GM12878 (cell line): ENCODE data around the gene LRP3. TPM values are rescaled to one million over a fixed set of nuclear protein-coding genes. Genes with fewer than 3 reads are reported as not detected.
A peak's percentile ranks its signal among the peaks of the same experiment; 100 is the strongest.

Experiments used
- ATAC-seq: fragments of 200-7000 bp; cut with Tn5 transposase; 3 replicates; pipeline ENCODE4 v1.9.1; 2020; ENCODE audit warnings: mild to moderate bottlenecking, moderate library complexity
- BruUV-seq: library from RNA; stranded (reverse); fragments of 400-500 nt; replicated peaks from 2 replicates; lab custom pipeline; 2021; lab: Mats Ljungman, UMichigan
- CTCF ChIA-PET: fragments of 300-600 bp; sonication (Branson Sonifier 250); formaldehyde crosslinking; extraction: SDS; loops from one replicate; lab custom pipeline; 2021; ENCODE audit warnings: inconsistent platforms; lab: Yijun Ruan, JAX
- POLR2A ChIA-PET: fragments of 350-600 bp; formaldehyde crosslinking; extraction: SDS; loops from one replicate; lab custom pipeline; 2021; ENCODE audit warnings: inconsistent platforms; lab: Charles Lee
- RAD21 ChIA-PET: fragments of 300-600 bp; sonication (Branson Sonifier 250); formaldehyde crosslinking; loops from one replicate; lab custom pipeline; 2023; ENCODE audit warnings: antibody characterized with exemption; ENCODE audit not compliant: unreplicated experiment; lab: Charles Lee
- SMC1A ChIA-PET: fragments of 300-600 bp; sonication (Branson Sonifier 250); formaldehyde crosslinking; loops from one replicate; lab custom pipeline; 2023; ENCODE audit not compliant: unreplicated experiment, uncharacterized antibody; lab: Charles Lee
- DNase-seq: peaks from one replicate; pipeline ENCODE4 v3.0.0-alpha.2; 2011; ENCODE audit warnings: low read depth, low spot score
- FAIRE-seq: peaks from 3 replicates; lab custom pipeline; 2011; peaks lifted over from hg19 to GRCh38; lab: Jason Lieb, UNC
- H2AFZ ChIP-seq: 2 replicates; pipeline ENCODE4 v1.6.0; 2011; ENCODE audit warnings: low read depth, low read length, control low read depth; ENCODE audit not compliant: control insufficient read depth
- H3K27ac ChIP-seq: 2 replicates; pipeline ENCODE4 v1.5.1; 2011; ENCODE audit warnings: control low read depth; ENCODE audit not compliant: control insufficient read depth, insufficient read depth
- H3K27me3 ChIP-seq, 2 experiments: replicated peaks in 1 of 2; 2 replicates each; pipeline versions ENCODE4 v1.6.0 to v1.6.1; 2011; ENCODE audit warnings: low read length in 1 of 2; ENCODE audit not compliant: control insufficient read depth in 2 of 2, insufficient read depth in 2 of 2
- H3K36me3 ChIP-seq, 2 experiments: 2 replicates each; pipeline ENCODE4 v1.5.1; 2011; ENCODE audit warnings: low read length in 1 of 2; ENCODE audit not compliant: control insufficient read depth in 2 of 2, insufficient read depth in 2 of 2
- H3K4me1 ChIP-seq: 2 replicates; pipeline ENCODE4 v1.6.1; 2011; ENCODE audit warnings: mild to moderate bottlenecking, low read length, moderate library complexity, mixed read lengths; ENCODE audit not compliant: control insufficient read depth, insufficient read depth
- H3K4me2 ChIP-seq: 2 replicates; pipeline ENCODE4 v1.6.0; 2011; ENCODE audit warnings: control low read depth; ENCODE audit not compliant: control insufficient read depth, insufficient read depth
- H3K4me3 ChIP-seq: fragments of 200-600 bp; sonication (generic); 2 replicates; pipeline ENCODE4 v1.5.1; 2016
- H3K79me2 ChIP-seq: 2 replicates; pipeline ENCODE4 v1.6.0; 2011; ENCODE audit warnings: low read length; ENCODE audit not compliant: control insufficient read depth, insufficient read depth
- H3K9ac ChIP-seq: 2 replicates; pipeline ENCODE4 v1.8.0; 2011; ENCODE audit warnings: low read length, control low read depth, mixed read lengths; ENCODE audit not compliant: control insufficient read depth, insufficient read depth
- H3K9me3 ChIP-seq: replicated peaks from 3 replicates; pipeline ENCODE4 v1.5.1; 2011; ENCODE audit warnings: mild to moderate bottlenecking, low read length; ENCODE audit not compliant: control insufficient read depth, insufficient read depth
- H4K20me1 ChIP-seq: 2 replicates; pipeline ENCODE4 v1.6.0; 2011; ENCODE audit not compliant: control insufficient read depth, insufficient read depth
- BMI1 ChIP-seq: fragments of 450-650 bp; IDR thresholded peaks from 2 replicates; pipeline ENCODE4 v1.6.1; 2016; ENCODE audit warnings: mild to moderate bottlenecking, moderate library complexity, borderline replicate concordance
- CHD2 ChIP-seq: IDR thresholded peaks from 2 replicates; pipeline ENCODE4 v1.6.1; 2011; ENCODE audit warnings: low read depth, low read length, improper control_type of control experiment, borderline replicate concordance
- DPF2 ChIP-seq: fragments of 450-650 bp; IDR thresholded peaks from 2 replicates; pipeline ENCODE4 v1.6.1; 2017; ENCODE audit warnings: mild to moderate bottlenecking
- EGR1 ChIP-seq, 2 experiments: IDR thresholded peaks; 1 replicate in 1 of 2; 2 replicates in 1 of 2; pipeline ENCODE4 v1.6.1; 2011 to 2012; ENCODE audit warnings: low read depth in 2 of 2, low read length in 2 of 2, borderline replicate concordance in 1 of 2, mild to moderate bottlenecking in 1 of 2, moderate library complexity in 1 of 2
- FOXK2 ChIP-seq: fragments of 450-650 bp; IDR thresholded peaks from 2 replicates; pipeline ENCODE4 v1.6.1; 2017; ENCODE audit warnings: mild to moderate bottlenecking, moderate library complexity
- IKZF1 ChIP-seq: fragments of 450-650 bp; conservative IDR thresholded peaks from 2 replicates; pipeline ENCODE4 v1.6.1; 2017; ENCODE audit warnings: antibody characterized with exemption, mild to moderate bottlenecking
- SPI1 ChIP-seq: IDR thresholded peaks from 2 replicates; pipeline ENCODE4 v1.6.1; 2011; ENCODE audit warnings: low read depth, mild to moderate bottlenecking, low read length, moderate library complexity, borderline replicate concordance; ENCODE audit not compliant: insufficient read depth
- WRNIP1 ChIP-seq: IDR thresholded peaks from 2 replicates; pipeline ENCODE4 v1.6.1; 2011; ENCODE audit warnings: low read depth, low read length, improper control_type of control experiment, borderline replicate concordance
- WGBS: methylation state at CpG from one replicate; pipeline ENCODE4 v1.1.6; 2016; ENCODE audit warnings: low lambda C conversion rate; ENCODE audit not compliant: insufficient replicate concordance, insufficient coverage; ENCODE audit errors: missing lambda C conversion rate; 5-methylcytosine and 5-hydroxymethylcytosine counted together
- in situ Hi-C: fragments of 300-500 bp; cut with MboI; formaldehyde crosslinking; loops from 9 replicates; pipeline ENCODE4 v1.14.3; 2018; ENCODE audit warnings: mixed read lengths
- intact Hi-C: fragments of 100-400 bp; cut with micrococcal nuclease; formaldehyde crosslinking; loops from one replicate; pipeline ENCODE4 v1.14.2; 2022; ENCODE audit not compliant: unreplicated experiment
- polyA plus RNA-seq, 11 experiments: library from polyadenylated mRNA; depleted of rRNA in 4 of 11; unstranded in 6 of 11; stranded (reverse) in 5 of 11; fragments of >200 nt; fragmentation: Nextera tagmentation in 4 of 11; fragmentation: Illumina TruSeq in 1 of 11; extraction: Ambion mirVana in 4 of 11; extraction: Trizol in 1 of 11; gene quantifications; 1 replicate in 1 of 11; 2 replicates in 10 of 11; pipeline versions ENCODE4 v1.2.1 to v1.2.3, GENCODE V29; 2011 to 2016; ENCODE audit warnings: inconsistent platforms in 2 of 11, missing spikeins in 2 of 11, low read depth in 1 of 11
- total RNA-seq, 4 experiments: library from RNA; depleted of rRNA in 3 of 4; stranded (reverse); fragments of >200 nt in 3 of 4; fragmentation: Illumina TruSeq in 1 of 4; extraction: Trizol in 1 of 4; gene quantifications; 2 replicates each; pipeline versions ENCODE4 v1.2.1 to v1.2.3, GENCODE V29; 2013 to 2021
- TF ChIP-seq, protein P1 (sequence below): fragments of 450-650 bp; IDR thresholded peaks from 2 replicates; pipeline ENCODE4 v1.6.1; 2017; ENCODE audit warnings: mild to moderate bottlenecking
- TF ChIP-seq, protein P2 (sequence below): fragments of 150-350 bp; IDR thresholded peaks from 2 replicates; pipeline ENCODE4 v1.6.1; 2014; ENCODE audit warnings: mild to moderate bottlenecking, low read depth, low read length

The LRP3 gene
- total and polyA plus RNA-seq, 10 of the 15 experiments (the other 5 are each of a cell fraction or from before 2014, with no cell fraction given) = 0.12 to 3.2 (median 0.64) TPM; not detected in 2

DNA sequence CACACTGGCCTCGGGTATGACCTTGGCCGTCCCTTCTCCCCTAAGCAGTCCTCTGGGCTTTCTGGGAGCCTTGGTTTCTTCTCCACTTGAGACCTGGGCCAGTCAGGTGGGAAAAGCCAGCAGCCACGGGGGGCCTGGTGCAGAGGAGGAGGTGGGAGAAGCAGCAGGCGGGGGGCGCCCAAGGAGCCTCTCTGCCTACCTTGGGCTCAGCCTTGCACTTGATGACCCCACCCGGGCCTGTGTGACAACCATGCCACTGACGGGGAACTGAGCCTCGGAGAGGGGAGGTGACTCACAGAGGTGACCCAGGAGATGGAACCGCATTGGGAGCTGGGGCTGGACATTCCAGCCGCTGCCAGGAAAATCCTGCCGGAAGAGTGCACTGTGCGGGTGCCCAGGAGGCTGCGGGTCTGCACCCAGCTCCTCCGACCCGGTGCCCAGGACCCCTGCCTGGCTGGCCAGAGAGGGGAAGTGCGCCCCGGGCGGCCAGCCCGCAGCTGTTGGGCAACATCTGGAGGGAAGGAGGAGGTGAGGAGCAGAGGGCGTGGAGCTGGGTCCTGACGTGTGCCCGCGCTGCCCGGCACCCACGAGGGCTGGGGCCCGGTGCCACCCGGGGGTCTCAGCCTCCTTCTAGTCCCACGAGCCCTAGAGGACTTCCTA, 55.0 kb downstream of the LRP3 start:
- POLR2A ChIA-PET = no interaction called here

DNA sequence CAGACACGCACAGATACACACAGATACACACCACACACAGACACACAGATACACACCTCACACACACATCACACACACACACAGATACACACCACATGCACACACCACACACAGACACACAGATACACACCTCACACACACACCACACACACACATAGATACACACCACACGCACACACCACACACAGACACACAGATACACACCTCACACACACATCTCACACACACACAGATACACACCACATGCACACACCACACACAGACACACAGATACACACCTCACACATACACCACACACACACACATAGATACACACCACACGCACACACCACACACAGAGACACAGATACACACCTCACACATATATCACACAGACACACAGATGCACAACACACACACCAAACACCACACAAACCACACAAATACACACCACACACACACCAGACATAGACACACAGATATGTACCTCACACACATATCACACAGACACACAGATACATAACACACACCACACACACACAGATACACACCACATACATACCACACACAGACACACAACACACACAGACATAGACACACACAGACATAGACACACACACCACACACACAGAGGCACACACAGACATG, 55.7 kb downstream of the LRP3 start:
- intact Hi-C loops = no loop called here
- H3K4me2 ChIP-seq = no peak overlapping the region
- WGBS = 85% methylated on average over 3 of the region's 3 CpGs
- ChIA-PET RAD21 (no interaction called here), SMC1A (no interaction called here), POLR2A (no interaction called here), CTCF (no interaction called here)
- H3K9me3 ChIP-seq = no peaks in the 10 kb centered on the region; the same call in 1 of the 3 replicates
- no TSS peak for BruUV-seq
- no peaks in the 10 kb centered on the region for H3K79me2 ChIP-seq
- H3K36me3 ChIP-seq = no peaks in the 10 kb centered on the region
- H3K27me3 ChIP-seq = no peaks in the 10 kb centered on the region
- FAIRE-seq (peak; percentile 89), ATAC-seq (no peak), DNase-seq (no peak)
- H3K9ac ChIP-seq = no peak overlapping the region
- H2AFZ ChIP-seq = no peak overlapping the region
- TF ChIP-seq IKZF1 (no peak), WRNIP1 (no peak), DPF2 (no peak), CHD2 (no peak), FOXK2 (no peak), EGR1 (IDR thresholded peaks at IDR 0.05; ENCODE audit: borderline replicate concordance in 1 of 2, low read depth in 2 of 2, low read length in 2 of 2) (no peak)
- TF ChIP-seq, protein P1, sequence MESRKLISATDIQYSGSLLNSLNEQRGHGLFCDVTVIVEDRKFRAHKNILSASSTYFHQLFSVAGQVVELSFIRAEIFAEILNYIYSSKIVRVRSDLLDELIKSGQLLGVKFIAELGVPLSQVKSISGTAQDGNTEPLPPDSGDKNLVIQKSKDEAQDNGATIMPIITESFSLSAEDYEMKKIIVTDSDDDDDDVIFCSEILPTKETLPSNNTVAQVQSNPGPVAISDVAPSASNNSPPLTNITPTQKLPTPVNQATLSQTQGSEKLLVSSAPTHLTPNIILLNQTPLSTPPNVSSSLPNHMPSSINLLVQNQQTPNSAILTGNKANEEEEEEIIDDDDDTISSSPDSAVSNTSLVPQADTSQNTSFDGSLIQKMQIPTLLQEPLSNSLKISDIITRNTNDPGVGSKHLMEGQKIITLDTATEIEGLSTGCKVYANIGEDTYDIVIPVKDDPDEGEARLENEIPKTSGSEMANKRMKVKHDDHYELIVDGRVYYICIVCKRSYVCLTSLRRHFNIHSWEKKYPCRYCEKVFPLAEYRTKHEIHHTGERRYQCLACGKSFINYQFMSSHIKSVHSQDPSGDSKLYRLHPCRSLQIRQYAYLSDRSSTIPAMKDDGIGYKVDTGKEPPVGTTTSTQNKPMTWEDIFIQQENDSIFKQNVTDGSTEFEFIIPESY = no peak
- TF ChIP-seq, protein P2, sequence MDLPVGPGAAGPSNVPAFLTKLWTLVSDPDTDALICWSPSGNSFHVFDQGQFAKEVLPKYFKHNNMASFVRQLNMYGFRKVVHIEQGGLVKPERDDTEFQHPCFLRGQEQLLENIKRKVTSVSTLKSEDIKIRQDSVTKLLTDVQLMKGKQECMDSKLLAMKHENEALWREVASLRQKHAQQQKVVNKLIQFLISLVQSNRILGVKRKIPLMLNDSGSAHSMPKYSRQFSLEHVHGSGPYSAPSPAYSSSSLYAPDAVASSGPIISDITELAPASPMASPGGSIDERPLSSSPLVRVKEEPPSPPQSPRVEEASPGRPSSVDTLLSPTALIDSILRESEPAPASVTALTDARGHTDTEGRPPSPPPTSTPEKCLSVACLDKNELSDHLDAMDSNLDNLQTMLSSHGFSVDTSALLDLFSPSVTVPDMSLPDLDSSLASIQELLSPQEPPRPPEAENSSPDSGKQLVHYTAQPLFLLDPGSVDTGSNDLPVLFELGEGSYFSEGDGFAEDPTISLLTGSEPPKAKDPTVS = no peak
- no peak overlapping the region for H3K4me3 ChIP-seq
- in situ Hi-C loops = loop anchor here (25.0 kb wide), 1 partner anchor 512 kb away; no protein-coding TSS in a partner anchor
- no peaks in the 10 kb centered on the region for H3K4me1 ChIP-seq
- H3K27ac ChIP-seq = no peak overlapping the region
- H4K20me1 ChIP-seq = no peaks in the 10 kb centered on the region

More for the DNA sequence above, 55.0 kb downstream of the LRP3 start:
- H3K9ac ChIP-seq = no peak overlapping the region
- H3K79me2 ChIP-seq = no peaks in the 10 kb centered on the region
- CTCF ChIA-PET = no interaction called here
- H3K27ac ChIP-seq = no peak overlapping the region
- intact Hi-C loops (no loop called here), in situ Hi-C loops (loop anchor here (25.0 kb wide), 1 partner anchor 513 kb away; no protein-coding TSS in a partner anchor)
- no peaks in the 10 kb centered on the region; the same call in 1 of the 3 replicates for H3K9me3 ChIP-seq
- TF ChIP-seq BMI1 (no peak), SPI1 (0 out of 2 replicates have a peak, but pooled peaks have one; percentile 7)
- H4K20me1 ChIP-seq = no peaks in the 10 kb centered on the region
- no peaks in the 10 kb centered on the region for H3K4me1 ChIP-seq
- no TSS peak for BruUV-seq
- DNase-seq = no peak
- ATAC-seq = peak; percentile 71
- WGBS = 48% methylated on average over 28 of the region's 28 CpGs
- H3K36me3 ChIP-seq = no peaks in the 10 kb centered on the region
- SMC1A ChIA-PET = no interaction called here
- no peaks in the 10 kb centered on the region for H3K27me3 ChIP-seq
- RAD21 ChIA-PET = no interaction called here
- no peak overlapping the region for H3K4me2 ChIP-seq
- no peak overlapping the region for H2AFZ ChIP-seq
- no peak overlapping the region for H3K4me3 ChIP-seq
- no peak for FAIRE-seq
